ENCODE data around the gene SRGAP2. TPM values are rescaled to one million over a fixed set of nuclear protein-coding genes. Genes with fewer than 3 reads are reported as not detected.
A peak's percentile ranks its signal among the peaks of the same experiment; 100 is the strongest.
"Not testable (repeated sequence)": the region's sequence is repeated elsewhere in the genome, so short reads cannot be mapped to it uniquely, and the experiment has no call there.

The SRGAP2 gene
- total RNA-seq, 2 donors from 2014 or later: 13.1 to 15.0 TPM

DNA sequence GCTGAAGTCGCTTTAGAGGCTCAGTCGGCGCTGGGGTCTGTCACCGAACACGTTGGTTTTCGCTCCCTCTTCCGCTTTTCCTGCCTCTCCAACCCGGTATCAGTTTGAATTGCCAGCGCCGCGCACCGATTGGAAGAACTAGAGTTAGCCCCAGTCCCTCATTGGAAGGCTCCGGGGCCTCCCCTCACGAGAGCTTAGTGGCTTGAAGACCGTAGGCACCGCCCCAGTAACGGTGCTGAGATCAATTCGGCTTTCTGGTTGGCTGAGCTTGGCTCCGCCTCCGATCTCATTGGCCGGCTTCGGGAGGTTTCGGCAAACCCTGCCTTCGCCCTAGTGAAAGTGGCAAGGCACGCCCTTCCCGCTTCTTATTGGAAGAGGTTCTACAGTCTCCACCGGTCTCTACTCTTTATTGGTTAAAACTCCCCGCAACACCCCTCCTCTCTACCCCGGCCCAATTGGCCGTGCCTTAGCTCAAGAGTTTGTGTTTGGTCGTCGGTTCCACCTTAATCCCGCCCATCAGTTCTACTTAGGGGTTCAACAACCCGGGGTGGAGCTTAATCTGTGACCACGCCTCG lies 465 bp upstream of the SRGAP2 start, which contains the start of gene FAM72A:
TSS of gene FAM72A (minus strand) at position 51 of the 575 bp plus-strand sequence. CDS start 814 bp downstream, outside the sequence.
- DNase-seq (peak; percentile 95 to 99), ATAC-seq (peak; percentile 85)
- intact Hi-C loops (cut with DNase I, micrococcal nuclease): not testable (repeated sequence)

DNA sequence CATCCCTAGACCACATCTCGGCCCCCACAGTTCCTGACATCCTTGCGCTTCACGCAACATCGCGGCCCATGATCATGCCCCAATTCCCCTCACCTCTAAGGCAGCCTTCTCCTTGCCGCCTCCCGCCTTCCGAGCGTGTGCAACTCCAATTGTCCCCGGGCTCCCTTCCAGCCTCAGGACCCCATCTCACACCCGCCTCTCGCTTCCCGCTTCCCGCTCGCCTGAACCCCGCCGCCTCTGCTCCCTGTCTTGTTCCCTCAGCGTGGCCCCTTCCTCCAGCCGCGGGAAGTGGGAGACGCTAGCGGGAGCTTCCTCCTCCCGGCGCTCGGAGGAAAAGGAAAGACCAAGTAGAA lies 794 bp downstream of the SRGAP2 start:
- peak in 1 of 2 donors; percentile 8 for DNase-seq
- not testable (repeated sequence) for ATAC-seq

DNA sequence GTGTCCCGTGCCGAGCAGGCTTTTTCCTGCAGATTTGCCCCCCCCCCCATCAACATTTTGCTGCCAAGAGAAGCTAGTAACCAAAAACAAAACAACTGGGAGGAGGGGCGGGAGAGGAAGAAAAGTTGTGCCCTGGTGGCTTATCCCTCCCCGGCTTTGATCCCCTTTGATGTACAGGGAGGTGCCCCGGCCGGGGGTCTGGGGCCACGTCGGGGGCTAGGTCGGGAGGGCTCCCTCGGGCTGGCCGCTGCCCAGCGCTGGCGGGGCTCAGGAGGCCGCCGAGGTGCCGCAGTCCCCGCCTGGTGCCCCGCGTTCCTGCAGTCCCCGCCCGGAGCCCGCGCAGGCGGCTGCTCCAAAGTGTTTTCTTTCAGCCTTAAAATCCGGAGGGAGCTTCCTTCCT lies 1.5 kb downstream of the SRGAP2 start:
- intact Hi-C loops (cut with DNase I, micrococcal nuclease); ATAC-seq: not testable (repeated sequence)
- DNase-seq: peak in 1 of 2 donors; percentile 6

More for the DNA sequence above, 794 bp downstream of the SRGAP2 start:
- intact Hi-C loops (cut with DNase I, micrococcal nuclease): not testable (repeated sequence)

DNA sequence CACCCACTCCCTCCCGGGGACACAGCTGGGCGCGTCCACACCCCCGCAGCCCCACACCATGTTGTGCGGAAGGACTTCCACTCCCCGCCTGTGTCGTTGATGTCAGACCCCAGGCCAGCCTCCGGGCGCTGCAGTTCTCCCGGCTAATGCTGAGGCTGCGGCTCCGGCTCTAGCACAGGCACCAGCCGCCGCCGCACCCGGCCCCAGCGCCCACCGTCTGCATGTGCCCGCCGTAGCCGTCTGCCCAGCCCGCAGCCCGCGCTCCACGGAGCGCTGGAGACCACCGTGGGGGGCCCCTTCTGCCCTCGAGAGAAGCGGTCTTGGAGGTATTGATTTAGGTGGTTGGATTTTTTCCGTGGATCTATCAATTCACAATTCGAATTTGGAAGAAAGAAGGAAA lies 2.2 kb downstream of the SRGAP2 start:
- intact Hi-C loops (cut with DNase I, micrococcal nuclease): not testable (repeated sequence)
- DNase-seq: peak in 1 of 2 donors; percentile 24

DNA sequence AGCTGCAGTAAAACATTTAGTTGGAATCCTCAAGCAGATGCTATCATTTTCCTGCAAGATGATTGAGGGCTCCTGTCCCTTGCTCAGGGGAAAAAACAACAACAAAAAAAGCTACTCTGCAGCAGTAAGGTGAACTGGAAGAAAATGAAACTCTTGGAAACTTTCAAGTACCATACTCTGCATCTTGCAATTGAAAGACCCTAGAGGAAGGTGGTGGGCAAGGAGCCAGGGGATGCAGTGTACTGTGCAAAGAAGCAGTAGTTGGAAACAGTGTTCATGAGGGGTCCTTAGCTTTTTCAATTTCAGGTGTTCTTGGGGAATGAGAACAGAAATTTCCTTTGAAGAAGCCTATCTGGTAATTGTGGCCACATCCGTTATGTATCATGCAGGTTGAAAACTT lies 7.5 kb downstream of the SRGAP2 start:
- ATAC-seq; intact Hi-C loops (cut with DNase I, micrococcal nuclease): not testable (repeated sequence)
- DNase-seq: peak in 1 of 2 donors; percentile 4

More for the DNA sequence above, 2.2 kb downstream of the SRGAP2 start:
- ATAC-seq: not testable (repeated sequence)

DNA sequence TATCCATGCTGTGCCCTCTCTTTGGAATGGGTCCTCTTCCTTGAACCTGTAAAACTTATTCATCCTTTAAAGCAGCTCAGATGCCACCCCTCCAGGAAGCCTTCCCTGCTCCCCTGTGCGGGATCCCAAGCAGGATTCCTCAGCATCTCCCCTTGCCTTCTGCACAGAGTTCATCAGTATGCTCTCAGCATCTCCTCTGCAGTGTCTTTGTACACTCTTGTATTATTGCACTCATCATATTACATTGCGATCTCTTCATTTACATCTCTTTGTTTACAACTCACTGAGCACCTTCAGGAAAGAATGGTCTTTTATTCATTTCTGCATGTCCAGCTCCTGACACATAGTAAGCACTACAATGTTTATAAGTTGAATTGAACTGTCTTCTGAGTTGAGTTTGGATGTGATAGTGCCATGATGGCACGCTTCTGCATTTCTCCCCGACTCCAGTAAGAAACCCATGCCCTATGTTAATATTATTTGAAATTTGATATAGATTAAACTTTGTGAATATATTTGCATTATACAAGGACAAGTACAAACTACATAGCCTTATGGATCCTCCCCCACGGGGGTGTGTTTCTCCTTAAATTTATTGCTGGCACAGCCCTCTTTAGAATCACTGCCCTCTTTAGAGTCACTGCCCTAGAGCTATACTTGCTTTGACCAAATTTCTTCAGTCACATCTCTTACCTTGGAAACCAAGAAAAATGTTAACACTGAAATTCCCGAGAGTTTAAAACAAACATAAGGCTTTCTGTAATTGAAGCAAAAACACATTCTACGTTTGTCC lies 12.5 kb downstream of the SRGAP2 start:
- ATAC-seq; DNase-seq; intact Hi-C loops (cut with DNase I, micrococcal nuclease): not testable (repeated sequence)

DNA sequence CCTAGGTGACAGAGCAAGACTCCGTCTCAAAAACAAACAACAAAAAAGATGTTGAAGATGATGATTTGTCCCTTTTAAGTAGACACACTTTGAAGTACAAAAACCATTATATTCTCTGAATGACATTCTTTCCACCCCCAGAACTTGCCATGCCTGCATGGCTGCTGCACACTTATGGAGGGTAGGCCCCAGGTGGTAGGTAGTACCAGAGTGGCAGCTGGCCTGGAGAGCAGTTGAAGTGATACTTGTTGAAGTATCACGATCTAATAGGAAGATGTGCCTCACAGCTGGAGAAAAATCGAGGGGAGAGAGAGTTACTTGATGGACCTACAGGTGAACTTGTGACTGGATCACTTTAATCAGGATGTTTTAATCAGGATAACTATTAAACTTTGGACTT lies 14.9 kb downstream of the SRGAP2 start:
- DNase-seq; intact Hi-C loops (cut with DNase I, micrococcal nuclease); ATAC-seq: not testable (repeated sequence)

DNA sequence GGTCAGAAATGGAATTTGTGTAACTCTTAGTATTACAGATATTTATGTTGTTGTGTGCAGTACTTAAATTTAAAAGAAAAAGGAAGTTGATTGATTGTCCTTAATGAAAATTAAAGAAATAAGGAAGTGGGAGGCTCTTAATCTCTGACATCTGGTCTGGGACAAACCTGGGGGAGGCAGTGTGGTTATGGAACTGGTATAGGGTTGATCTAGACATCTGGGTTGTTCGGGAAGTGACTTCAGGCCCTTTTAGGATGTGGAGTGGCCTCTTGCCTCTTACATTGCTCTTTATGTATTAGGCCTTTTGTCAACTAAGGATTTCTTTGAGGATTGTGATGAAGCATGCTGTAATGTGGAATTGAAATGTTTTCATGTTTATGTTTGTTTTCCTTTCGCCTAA lies 15.4 kb downstream of the SRGAP2 start:
- intact Hi-C loops (cut with DNase I, micrococcal nuclease); DNase-seq: not testable (repeated sequence)

DNA sequence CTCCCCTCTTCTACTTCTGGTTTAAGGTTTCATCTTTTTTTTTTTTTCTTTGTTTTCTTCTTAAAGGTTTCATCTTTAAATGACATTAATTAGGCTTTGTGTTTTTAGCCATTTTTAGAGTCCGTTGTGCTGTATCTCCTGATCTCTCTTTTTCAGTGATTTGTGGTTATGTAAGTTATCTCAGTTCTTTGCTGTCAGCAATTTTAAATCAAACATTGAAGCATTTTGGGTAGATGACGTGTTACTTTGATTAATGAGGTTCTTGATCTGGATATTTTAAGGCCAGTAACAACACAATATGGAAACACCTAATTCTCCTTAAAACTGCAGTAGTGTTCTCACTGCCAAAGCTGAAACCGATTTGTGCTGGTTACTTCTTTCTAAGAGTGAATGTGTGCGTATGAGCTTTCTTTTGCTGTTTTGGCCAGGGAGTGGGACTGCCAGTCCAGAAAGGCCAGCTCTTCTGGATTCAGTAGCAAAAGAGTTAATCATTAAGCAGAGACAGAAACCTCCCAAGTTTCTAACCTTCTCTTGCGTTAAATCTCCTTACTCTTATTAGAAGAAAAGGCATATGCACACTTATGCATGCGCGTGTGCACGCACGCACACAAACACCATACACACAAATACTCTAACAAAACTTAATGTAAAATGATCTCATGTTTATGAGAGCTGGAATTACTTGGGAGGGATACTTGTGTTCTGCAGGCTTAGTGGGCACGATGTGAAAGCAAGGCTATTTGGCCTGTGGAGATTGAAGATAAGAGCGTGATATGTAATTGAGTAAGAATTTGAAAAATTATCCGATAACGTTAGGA lies 16.4 kb downstream of the SRGAP2 start:
- DNase-seq; intact Hi-C loops (cut with DNase I, micrococcal nuclease): not testable (repeated sequence)

More for the DNA sequence above, 15.4 kb downstream of the SRGAP2 start:
- not testable (repeated sequence) for ATAC-seq

DNA sequence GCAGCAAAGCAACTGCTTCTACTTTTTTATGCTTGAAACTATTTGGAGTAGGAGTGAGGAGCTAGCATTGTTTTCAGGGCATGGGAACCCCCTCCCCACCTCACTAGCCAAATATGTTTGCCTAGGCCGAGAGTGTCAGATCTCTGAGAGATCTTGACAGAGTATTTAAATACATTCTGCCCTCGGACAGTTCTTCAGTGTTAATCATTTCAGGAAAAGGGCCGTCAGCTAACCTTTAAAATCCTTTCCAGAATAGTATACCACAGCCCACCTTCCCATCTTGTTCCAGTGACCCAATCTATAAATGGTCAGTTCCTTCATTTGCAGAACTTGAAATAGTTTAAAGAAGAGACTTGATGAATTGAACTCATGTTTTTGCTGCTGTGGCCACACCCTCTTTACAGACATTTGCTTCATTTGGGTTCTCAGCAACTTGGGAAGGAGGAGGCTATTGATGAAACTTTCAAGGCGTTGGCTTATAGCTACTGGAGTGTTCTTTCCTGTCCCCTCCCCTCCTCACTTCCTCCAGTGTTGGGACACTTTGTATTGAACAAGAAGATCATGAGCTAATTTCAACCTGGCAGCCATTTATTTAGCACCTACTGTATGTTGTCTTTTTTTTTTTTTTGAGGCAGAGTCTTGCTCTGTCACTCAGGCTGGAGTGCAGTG lies 17.1 kb downstream of the SRGAP2 start:
- ATAC-seq; intact Hi-C loops (cut with DNase I, micrococcal nuclease); DNase-seq: not testable (repeated sequence)

More for the DNA sequence above, 16.4 kb downstream of the SRGAP2 start:
- ATAC-seq: not testable (repeated sequence)

DNA sequence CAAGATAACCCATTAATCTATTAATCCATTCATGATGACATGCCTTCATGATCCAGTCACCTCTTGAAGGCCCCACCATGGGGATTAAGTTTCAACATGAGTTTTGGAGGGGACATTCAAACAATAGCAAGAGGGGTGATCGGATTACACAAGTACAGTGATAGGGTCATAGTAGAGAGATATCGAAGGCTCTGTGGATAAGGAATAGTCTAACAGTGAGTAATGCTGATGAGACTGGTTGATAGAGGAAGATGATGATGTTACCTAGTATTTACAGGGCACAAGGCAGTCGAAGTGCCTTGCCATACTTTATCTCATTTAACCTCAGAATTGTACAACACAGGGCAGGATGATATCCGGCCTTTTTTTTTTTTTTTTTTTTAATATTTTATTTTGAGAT lies 18.2 kb downstream of the SRGAP2 start:
- intact Hi-C loops (cut with DNase I, micrococcal nuclease); DNase-seq; ATAC-seq: not testable (repeated sequence)

DNA sequence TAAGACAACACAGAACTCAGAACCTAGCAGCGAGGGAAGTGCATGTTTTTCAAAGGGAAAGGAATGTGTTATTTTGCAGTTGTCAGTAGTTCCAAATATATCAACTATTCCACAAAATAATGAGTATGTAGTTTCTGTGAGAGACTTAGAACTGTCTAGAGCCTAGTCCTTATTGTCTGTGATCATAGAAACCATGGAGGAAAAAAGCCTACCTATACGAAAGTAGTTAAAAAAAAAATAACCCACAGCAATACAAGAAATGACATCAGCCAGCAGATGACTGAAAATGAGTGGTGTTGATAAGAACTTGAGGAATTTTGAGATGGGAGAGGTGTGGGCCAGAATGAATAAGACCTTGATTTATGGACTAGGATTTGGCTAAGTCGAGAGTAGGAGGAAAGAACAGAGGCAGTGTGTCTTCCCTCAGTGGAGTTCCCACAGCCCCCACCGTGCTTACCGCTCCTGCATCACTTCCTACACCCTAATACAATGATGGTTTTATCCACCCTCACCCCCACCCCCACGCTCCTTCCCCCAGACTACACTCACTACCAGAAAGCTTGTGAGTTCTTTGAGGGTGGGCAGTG lies 20.9 kb downstream of the SRGAP2 start:
- DNase-seq; intact Hi-C loops (cut with DNase I, micrococcal nuclease); ATAC-seq: not testable (repeated sequence)

DNA sequence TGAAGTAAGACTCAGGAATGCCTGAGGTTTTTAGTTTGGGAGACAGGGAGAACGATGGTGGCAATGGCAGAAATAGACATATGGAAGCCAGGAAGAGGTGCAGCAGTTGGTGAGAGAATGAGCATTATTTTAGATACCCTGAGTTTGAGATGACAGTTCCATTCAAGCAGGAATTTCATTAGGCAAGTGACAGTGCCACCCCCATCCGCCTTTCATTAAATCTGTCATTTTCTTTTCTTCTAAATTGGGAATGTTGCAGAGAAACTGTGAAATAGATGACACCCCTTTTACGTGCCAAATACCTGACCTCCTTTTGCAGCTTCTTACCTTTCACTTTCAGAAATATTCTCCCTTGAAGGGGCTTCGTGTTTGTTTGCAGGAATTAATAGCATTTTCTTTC lies 22.0 kb downstream of the SRGAP2 start:
- ATAC-seq; intact Hi-C loops (cut with DNase I, micrococcal nuclease); DNase-seq: not testable (repeated sequence)

DNA sequence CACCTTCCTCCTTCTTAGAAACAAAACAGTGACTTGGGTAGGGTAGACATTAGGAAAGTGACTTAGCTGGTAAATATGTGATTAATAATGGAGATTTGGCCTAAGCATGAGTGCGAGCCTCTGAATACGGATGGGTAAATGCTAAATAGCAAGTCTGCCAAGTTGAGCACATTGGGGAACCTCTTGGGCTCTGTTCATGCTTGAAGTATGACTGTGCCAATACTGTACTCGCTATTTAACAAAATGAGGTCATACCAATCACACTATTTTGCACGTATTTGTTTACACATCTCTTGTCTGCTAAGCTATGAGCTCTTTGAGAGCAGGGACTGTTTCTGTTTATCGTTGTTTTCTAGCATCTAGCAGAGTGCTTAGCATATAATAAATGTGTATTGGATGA lies 23.5 kb downstream of the SRGAP2 start:
- DNase-seq; intact Hi-C loops (cut with DNase I, micrococcal nuclease); ATAC-seq: not testable (repeated sequence)

DNA sequence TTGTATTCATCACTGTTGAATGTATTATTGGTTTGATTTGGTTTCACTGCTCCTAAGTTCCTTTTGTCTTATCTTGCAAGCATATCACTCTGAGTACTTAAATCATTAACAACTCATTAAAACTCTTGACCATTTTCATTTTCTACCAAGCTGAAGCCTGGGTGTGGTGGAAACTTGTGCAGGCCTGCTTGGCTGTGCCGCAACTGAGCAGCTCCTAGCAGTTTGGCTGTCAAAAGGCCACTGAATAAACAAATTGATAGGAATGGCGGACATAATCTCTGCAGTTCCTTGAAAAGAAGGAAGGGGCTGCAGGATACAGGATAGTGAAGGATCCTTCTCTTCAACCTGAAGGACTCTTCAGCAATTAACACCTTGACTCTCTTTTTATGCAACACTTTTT lies 25.9 kb downstream of the SRGAP2 start:
- ATAC-seq; intact Hi-C loops (cut with DNase I, micrococcal nuclease); DNase-seq: not testable (repeated sequence)

DNA sequence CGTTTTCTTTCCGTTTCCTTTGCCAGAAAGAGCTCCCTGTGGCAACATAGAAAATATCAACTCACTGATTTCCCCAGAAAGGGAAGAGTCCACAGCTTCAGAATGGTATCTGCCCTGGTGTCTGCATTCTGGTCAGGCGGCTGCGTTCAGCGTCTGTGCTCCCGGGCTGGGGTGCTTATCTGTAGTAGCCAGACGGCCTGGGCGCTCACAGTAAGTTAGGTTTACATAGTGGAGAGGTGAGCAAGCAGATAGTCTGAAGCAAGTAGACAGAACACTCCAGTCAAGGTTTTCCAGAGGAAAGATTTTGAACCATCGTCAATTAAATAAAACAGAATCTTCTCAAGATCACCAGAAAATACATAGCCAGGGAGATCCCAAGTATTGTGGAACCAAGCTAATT lies 28.6 kb downstream of the SRGAP2 start:
- ATAC-seq; intact Hi-C loops (cut with DNase I, micrococcal nuclease); DNase-seq: not testable (repeated sequence)

DNA sequence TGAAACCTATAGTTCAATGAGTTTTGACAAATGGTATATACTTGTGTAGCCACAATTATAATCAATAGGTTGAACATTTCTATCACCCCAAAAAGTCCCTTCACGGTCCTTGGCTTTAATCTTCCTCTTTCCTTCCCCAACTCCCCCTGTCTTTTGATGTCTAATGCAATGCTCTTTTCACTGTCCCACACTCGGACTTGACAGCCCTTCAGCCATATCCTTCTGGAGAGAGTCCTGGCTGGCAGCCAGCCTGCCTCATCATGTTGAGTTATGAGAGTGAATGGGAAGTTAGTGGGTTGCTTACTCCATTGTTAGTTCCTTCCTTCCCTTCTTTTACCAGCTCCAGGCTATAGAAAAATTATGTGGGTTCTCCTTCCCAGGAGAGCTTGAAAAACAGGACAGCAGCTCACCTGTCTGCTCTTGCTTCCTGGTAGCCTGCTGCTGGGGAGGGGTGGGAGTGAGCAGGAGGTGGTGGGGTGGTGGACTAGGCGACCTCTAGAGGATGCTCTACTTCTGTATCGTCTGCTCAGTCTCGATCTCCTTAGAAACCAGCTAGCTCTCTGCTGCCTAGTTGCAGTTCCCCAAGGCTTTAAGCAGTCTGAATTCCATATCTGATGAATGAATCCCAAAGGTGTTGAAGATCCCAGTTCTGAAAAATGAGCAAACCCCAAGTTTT lies 29.8 kb downstream of the SRGAP2 start:
- intact Hi-C loops (cut with DNase I, micrococcal nuclease): not testable (repeated sequence)
- peak; percentile 64 for ATAC-seq

More for the DNA sequence above, 29.8 kb downstream of the SRGAP2 start:
- not testable (repeated sequence) for DNase-seq

All from left colon (tissue), 2 donors.